NCI-H1417 treated with DMSO at 0.1 percent for 48 hours (cell line): ENCODE data around the gene RAD54L.
"Not testable (repeated sequence)": the region's sequence is repeated elsewhere in the genome, so short reads cannot be mapped to it uniquely, and the experiment has no call there.

ENCODE experiments used
- DNase-seq: peaks from one replicate; lab custom pipeline; 2025; lab: John Stamatoyannopoulos, UW

Gene RAD54L

GRCh38 chr1:46319960-46320914 is 72.7 kb downstream of the RAD54L start:
- not testable (repeated sequence) for DNase-seq

- DNase-seq: not testable (repeated sequence)
Measured at GRCh38 chr1:46322191-46322590, 74.6 kb downstream of the RAD54L start.

GRCh38 chr1:46325285-46326076 is 77.9 kb downstream of the RAD54L start:
- DNase-seq: not testable (repeated sequence)
